Panc1 (cell line): Measurements from ENCODE around the gene NAA16. TPM values are rescaled to one million over a fixed set of nuclear protein-coding genes. Genes with fewer than 3 reads are reported as not detected.
"Not testable (repeated sequence)": the region's sequence is repeated elsewhere in the genome, so short reads cannot be mapped to it uniquely, and the experiment has no call there.

Experiments used
- ATAC-seq: fragments of 200-7000 bp; cut with Tn5 transposase; 2 replicates; pipeline ENCODE4 v1.9.1; 2020; ENCODE audit warnings: mild to moderate bottlenecking, moderate library complexity
- BruUV-seq: library from RNA; stranded (reverse); fragments of 400-500 nt; replicated peaks from 2 replicates; lab custom pipeline; 2021; lab: Mats Ljungman, UMichigan
- CTCF ChIA-PET: fragments of 300-600 bp; sonication (Branson Sonifier 250); formaldehyde crosslinking; loops from one replicate; lab custom pipeline; 2022; ENCODE audit warnings: antibody characterized with exemption; lab: Charles Lee
- POLR2A ChIA-PET: fragments of 300-600 bp; sonication (Branson Sonifier 250); formaldehyde crosslinking; loops from one replicate; lab custom pipeline; 2022; ENCODE audit warnings: antibody characterized with exemption; lab: Charles Lee
- DNase-seq: peaks from one replicate; pipeline ENCODE4 v3.0.0-alpha.2; 2010; ENCODE audit warnings: low read depth, low spot score
- H3K27ac ChIP-seq: 2 replicates; pipeline ENCODE4 v1.5.1; 2011; ENCODE audit warnings: mild to moderate bottlenecking, low read length, inconsistent platforms
- H3K27me3 ChIP-seq: fragments of 200-500 bp; sonication (Bioruptor generic); 2 replicates; pipeline ENCODE4 v1.6.0; 2014; ENCODE audit warnings: low read length, inconsistent platforms; ENCODE audit not compliant: control insufficient read depth, insufficient read depth
- H3K36me3 ChIP-seq: fragments of 200-500 bp; sonication (Bioruptor generic); 2 replicates; pipeline ENCODE4 v1.5.1; 2014; ENCODE audit warnings: inconsistent platforms, mild to moderate bottlenecking, low read length, moderate library complexity; ENCODE audit not compliant: control insufficient read depth, insufficient read depth
- H3K4me1 ChIP-seq: 2 replicates; pipeline ENCODE4 v1.5.1; 2011; ENCODE audit warnings: inconsistent platforms, mild to moderate bottlenecking, low read length, moderate library complexity; ENCODE audit not compliant: control insufficient read depth, insufficient read depth
- H3K4me3 ChIP-seq, 2 experiments: 2 replicates each; pipeline ENCODE4 v1.5.1; 2011 to 2012; ENCODE audit warnings: low read depth in 2 of 2, low read length in 2 of 2, mild to moderate bottlenecking in 2 of 2, inconsistent platforms in 1 of 2, moderate library complexity in 1 of 2
- H3K9me3 ChIP-seq: fragments of 200-500 bp; sonication (Bioruptor generic); 2 replicates; pipeline ENCODE4 v1.5.1; 2014; ENCODE audit warnings: low read depth, mild to moderate bottlenecking, inconsistent platforms, low read length, moderate library complexity; ENCODE audit not compliant: control insufficient read depth, insufficient read depth
- POLR2AphosphoS5 ChIP-seq: IDR thresholded peaks from 2 replicates; pipeline ENCODE4 v1.6.1; 2012; ENCODE audit warnings: mild to moderate bottlenecking, low read depth, low read length, moderate library complexity
- in situ Hi-C: cut with HindIII; loops from 2 replicates; pipeline ENCODE4 v1.10.0; 2016; ENCODE audit warnings: low sequenced_read_pairs, low pct_unique_long_range_greater_than_20kb
- intact Hi-C: fragments of 100-400 bp; cut with micrococcal nuclease; formaldehyde crosslinking; loops from one replicate; pipeline ENCODE4 v1.10.0; 2022; ENCODE audit not compliant: unreplicated experiment
- total RNA-seq: library from RNA; stranded (reverse); gene quantifications from one replicate; pipeline ENCODE4 v1.2.1, GENCODE V29; 2021; ENCODE audit not compliant: unreplicated experiment
- TF ChIP-seq, protein P1 (sequence below), 2 experiments: IDR thresholded peaks; 2 replicates each; pipeline ENCODE4 v1.6.1; 2011 to 2012; ENCODE audit warnings: low read depth in 2 of 2, control low read depth in 1 of 2, low read length in 1 of 2, mild to moderate bottlenecking in 1 of 2, moderate library complexity in 1 of 2; ENCODE audit not compliant: insufficient read depth in 1 of 2

The NAA16 gene
- total RNA-seq, 1 experiment from 2014 or later: 24.2 TPM

DNA sequence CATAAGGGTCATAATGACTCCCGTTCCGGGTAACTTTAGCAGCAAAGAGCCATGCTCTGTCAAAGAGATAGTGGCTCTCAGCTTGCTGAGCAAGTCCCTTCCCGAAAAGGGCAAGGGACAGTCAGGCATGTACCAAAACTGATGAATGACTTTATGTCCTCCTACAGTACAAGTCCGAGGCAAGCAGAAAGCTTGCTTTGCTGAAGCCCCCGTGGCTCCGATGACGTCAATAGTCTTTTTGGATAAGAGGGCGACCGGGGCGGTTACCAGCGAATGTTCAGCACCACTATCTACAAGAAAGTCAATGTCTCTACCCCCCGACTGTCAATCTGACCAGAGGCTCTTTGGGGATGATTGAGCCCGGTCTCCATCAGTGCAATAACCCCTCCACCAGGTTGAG lies 112.2 kb downstream of the NAA16 start:
- BruUV-seq, in situ Hi-C loops, H3K4me3 ChIP-seq, H3K27me3 ChIP-seq, ATAC-seq, H3K4me1 ChIP-seq, DNase-seq, H3K36me3 ChIP-seq, CTCF ChIA-PET, H3K27ac ChIP-seq, POLR2A ChIA-PET, H3K9me3 ChIP-seq, intact Hi-C loops: not testable (repeated sequence)

DNA sequence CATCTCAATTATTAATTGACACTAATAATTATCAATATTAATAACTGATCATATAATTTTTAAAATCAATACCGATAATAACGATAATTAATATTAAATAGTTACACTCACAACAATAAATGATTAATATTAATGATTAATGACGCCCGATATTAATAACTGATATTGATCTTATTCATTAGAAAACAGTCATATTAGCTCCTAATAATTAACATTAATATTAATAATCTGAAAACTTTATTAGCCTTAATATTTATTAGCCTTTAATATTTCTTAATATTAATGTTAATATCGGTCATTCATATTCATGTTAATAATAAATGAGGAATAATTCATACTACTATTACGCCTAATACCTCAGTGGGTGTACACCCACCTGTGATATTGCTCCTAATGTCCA lies 113.6 kb downstream of the NAA16 start:
- BruUV-seq, CTCF ChIA-PET, H3K27ac ChIP-seq, H3K27me3 ChIP-seq, intact Hi-C loops, H3K9me3 ChIP-seq, H3K4me1 ChIP-seq, H3K36me3 ChIP-seq, H3K4me3 ChIP-seq, in situ Hi-C loops, POLR2A ChIA-PET, DNase-seq, ATAC-seq: not testable (repeated sequence)

DNA sequence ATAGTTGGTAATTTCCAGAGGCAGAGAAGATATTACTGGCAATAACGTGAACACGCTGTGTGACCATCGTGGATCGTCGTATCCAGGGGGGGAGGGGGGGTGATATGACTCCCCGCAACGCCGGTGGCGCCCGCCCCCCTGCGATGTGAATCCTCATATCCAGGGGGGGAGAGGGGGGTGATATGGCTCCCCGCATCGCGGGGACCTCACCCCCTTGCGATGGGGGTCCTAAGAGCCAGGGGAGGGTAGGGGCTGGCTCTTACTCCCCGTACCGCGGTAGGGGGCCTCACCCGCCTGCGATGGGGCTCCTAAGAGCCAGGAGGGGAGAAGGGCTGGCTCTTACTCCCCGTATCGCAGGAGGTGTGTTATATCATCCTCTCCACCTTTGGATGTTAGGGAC lies 115.0 kb downstream of the NAA16 start:
- BruUV-seq: no TSS peak
- no peak overlapping the region for H3K27ac ChIP-seq
- H3K4me3 ChIP-seq: no peak overlapping the region
- H3K4me1 ChIP-seq: no peaks in the 10 kb centered on the region
- in situ Hi-C loops (no loop called here), intact Hi-C loops (no loop called here)
- no peaks in the 10 kb centered on the region for H3K9me3 ChIP-seq
- no peak for DNase-seq
- H3K36me3 ChIP-seq: no peaks in the 10 kb centered on the region
- CTCF ChIA-PET: no interaction called here
- TF ChIP-seq, protein P1, sequence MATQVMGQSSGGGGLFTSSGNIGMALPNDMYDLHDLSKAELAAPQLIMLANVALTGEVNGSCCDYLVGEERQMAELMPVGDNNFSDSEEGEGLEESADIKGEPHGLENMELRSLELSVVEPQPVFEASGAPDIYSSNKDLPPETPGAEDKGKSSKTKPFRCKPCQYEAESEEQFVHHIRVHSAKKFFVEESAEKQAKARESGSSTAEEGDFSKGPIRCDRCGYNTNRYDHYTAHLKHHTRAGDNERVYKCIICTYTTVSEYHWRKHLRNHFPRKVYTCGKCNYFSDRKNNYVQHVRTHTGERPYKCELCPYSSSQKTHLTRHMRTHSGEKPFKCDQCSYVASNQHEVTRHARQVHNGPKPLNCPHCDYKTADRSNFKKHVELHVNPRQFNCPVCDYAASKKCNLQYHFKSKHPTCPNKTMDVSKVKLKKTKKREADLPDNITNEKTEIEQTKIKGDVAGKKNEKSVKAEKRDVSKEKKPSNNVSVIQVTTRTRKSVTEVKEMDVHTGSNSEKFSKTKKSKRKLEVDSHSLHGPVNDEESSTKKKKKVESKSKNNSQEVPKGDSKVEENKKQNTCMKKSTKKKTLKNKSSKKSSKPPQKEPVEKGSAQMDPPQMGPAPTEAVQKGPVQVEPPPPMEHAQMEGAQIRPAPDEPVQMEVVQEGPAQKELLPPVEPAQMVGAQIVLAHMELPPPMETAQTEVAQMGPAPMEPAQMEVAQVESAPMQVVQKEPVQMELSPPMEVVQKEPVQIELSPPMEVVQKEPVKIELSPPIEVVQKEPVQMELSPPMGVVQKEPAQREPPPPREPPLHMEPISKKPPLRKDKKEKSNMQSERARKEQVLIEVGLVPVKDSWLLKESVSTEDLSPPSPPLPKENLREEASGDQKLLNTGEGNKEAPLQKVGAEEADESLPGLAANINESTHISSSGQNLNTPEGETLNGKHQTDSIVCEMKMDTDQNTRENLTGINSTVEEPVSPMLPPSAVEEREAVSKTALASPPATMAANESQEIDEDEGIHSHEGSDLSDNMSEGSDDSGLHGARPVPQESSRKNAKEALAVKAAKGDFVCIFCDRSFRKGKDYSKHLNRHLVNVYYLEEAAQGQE (IDR thresholded peaks at IDR 0.05; ENCODE audit: insufficient read depth in 1 of 2, low read depth in 2 of 2, low read length in 1 of 2): no peak
- TF ChIP-seq POLR2AphosphoS5: no peak
- H3K27me3 ChIP-seq: no peaks in the 10 kb centered on the region
- no peak for ATAC-seq
- POLR2A ChIA-PET: no interaction called here

Other genes starting within 250 kb of the NAA16 start
- gene WBP4, start 249.8 kb upstream of the NAA16 start, total RNA-seq: 10.0 TPM
- gene KBTBD6, start 178.5 kb upstream of the NAA16 start, total RNA-seq: 7.9 TPM
- 5.5 TPM for gene KBTBD7, start 116.7 kb upstream of the NAA16 start, total RNA-seq
- 13.7 TPM for gene MTRF1, start 47.7 kb upstream of the NAA16 start, total RNA-seq
- gene RGCC, start 146.3 kb downstream of the NAA16 start, total RNA-seq: 6.7 TPM